Activated gamma-delta T cell (primary cell): ENCODE measurements around the gene ELMOD3.
"Not testable (repeated sequence)": the region's sequence is repeated elsewhere in the genome, so short reads cannot be mapped to it uniquely, and the experiment has no call there.

Experiments used
- DNase-seq: peaks from one replicate; lab custom pipeline; 2025; lab: John Stamatoyannopoulos, UW

Gene ELMOD3

GRCh38 chr2:85427300-85427835 is 72.8 kb downstream of the ELMOD3 start:
- no peak for DNase-seq

DNA sequence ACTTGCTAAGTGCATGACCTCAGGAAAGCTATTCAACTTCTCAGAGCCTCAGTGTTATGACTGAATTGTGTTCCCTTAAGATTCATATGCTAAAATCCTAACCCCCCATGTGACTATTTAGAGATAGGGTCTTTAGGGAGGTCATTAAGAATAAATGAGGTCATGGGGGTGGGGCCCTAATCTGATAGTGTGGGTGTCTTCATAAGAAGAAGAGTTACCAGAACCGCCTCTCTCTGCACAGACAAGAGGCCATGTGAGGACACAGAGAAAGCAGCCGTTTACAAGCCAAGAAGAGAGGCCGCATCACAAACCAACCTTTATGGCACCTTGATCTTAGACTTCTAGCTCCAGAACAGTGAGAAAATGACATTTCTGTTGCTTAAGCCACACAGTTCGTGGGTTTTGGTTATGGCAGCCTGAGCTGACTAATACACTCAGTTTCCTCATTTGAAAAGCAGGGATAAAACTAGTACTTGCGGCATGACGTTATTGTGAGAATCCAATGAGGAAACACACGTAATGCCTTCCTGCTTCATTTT is 73.8 kb downstream of the ELMOD3 start:
- DNase-seq, result no peak

DNA sequence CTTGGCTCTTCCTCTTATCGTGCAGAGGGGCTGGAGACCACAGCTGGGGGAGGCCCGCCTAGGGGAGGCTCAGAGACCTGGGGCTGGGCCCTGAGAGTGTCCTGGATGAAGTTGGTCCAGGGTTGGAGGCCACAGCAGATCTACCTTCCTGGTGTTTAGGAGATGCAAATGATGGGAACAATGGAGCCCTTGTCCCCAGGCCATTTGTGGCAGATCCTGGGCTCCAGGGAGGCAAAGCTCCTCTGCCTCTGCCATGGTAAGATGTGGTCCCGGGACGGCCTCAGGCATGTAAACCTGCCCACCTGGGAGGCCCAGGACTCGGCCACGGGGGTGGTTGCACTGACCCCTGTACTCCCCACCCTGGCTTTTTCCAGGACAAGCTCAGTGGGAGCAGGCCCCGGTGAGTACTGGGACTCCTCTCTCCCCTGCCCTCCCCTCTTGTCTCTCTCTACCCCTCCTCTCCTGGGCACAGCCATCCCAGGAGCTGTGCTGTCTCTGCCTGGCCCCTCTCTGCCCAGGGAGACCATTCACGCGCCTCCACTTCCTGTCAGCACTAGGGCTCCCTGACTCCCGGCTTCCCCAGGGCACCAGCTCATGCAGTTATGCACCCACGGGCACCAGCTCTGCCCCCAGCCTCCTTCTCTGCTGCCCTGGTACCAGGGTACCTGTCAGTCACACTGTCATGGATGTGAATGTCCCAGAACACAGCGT is 74.8 kb downstream of the ELMOD3 start:
- no peak for DNase-seq

DNA sequence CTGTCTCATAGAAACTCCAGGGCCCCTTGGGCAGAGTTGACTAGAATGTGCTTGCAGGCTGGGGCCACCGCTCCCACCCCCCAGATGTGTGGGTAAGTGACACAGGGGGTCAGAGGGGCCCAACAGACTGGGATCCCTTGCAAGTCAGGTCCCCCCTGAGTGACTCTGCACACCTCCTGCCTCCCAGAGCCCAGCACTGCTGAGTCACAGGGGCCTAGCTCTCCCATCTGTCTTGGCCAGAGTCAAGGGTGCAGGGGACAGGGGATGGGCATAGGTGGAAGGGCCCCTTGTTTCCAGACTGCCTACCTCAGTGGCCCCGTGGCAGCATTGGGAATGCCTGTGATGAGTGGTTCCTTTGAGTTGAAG is 75.3 kb downstream of the ELMOD3 start:
- no peak for DNase-seq

GRCh38 chr2:85430752-85431569 is 76.4 kb downstream of the ELMOD3 start:
- no peak for DNase-seq

- DNase-seq, result no peak
Measured at GRCh38 chr2:85431570-85432205, 77.1 kb downstream of the ELMOD3 start.

DNA sequence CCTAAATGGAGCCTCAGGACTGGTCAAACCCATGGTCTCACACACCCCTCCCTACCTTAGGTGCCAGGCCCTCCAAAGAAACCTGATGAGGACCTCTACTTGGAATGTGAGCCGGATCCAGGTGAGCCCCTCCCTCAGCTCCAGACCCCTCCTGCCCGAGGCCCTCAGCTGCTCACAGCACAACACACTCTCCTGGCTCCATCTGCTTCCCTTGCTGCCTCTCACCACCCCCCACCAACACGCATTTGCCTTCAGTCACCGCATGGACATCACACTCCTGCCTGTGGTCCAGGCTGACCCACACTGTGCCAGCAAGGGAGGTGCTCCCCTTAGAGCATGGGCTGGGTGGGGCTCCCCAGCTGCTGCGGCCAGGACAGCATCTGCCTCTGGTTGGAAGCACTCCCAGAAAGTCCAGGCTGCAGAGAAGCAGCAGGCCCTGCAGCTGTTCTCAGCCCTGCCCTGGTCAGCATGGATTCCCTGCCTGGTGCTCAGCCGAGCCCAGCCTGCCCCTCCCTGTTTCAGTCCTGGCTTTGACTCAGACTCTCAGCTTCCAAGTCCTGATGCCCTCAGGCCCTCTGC is 79.0 kb downstream of the ELMOD3 start:
- DNase-seq, result no peak

GRCh38 chr2:85434696-85435095 is 80.1 kb downstream of the ELMOD3 start:
- no peak for DNase-seq

- DNase-seq, result no peak
Measured at GRCh38 chr2:85435220-85435958, 80.8 kb downstream of the ELMOD3 start.

- DNase-seq, result no peak
Measured at GRCh38 chr2:85435981-85436835, 81.6 kb downstream of the ELMOD3 start.

DNA sequence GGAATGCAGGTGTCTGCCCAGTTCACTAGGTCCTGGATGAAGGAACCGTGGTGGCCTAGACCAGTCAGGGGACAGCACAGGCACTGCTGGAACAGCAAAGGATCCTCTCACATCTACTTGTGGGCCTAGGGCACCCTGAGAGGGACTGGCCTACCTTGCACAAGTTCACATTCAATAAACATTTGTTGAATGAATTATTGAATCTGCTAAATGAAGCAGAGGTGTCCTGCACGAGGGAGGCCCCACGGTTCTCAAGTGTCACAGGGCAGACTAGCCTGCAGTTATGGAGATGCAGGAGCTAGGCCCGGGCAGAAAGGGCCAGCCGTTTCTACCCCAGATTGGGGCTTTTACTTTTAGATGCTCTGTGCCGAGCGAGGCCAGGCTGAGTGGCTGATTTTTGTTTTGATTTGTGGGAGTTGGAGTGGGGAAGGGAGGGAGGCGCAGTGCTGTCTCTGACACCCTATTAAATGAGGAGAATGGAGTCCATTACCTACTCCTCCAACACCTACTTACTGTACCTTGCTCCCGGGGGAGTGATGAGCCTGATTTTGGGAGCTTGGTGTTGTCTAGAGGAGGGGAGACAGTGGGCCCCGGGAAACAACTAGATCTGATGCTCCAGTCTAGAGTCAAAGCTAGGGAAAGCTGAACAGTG is 82.4 kb downstream of the ELMOD3 start:
- DNase-seq, result no peak

- DNase-seq, result peak; percentile 69
Measured at GRCh38 chr2:85437488-85438200, 83.1 kb downstream of the ELMOD3 start.

DNA sequence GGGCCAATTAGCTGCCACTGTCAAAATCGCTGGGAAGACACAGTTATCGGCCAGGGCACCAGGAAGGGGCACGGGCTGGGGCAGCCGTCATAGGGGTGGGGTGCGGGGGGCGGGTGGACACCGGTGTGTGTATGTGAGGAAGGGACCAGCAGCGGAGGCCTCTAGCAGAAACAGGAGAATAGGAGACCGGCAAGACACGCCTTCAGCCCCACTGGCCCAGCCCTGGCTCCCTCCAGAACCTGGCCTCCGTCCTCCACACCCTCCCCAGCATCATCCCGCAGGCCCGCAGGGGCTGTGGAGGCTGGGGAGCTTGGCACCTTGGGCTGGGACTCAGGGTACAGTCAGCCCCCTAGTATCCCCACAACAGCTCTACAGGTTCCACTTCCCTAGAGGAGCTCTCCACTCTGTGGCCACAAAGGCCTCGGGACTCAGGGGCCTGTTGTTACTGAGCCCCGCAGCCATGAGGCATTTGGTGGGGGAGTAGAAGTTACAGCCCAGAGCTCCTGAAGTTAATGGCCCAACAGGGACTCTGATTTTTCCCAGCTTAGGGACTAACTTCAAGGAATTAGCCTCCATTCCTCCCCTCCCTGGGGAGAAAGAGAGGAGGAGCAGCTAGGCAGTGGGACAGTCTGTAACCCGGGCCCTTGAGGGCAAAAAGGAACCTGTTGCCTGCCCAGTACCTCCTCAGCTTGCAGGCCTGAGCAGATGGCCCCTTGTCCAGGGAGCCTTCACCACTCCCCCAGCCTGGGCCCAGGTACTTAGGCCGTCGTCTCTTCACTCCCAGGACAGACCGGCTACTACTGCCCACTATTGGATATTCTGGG is 83.8 kb downstream of the ELMOD3 start:
- no peak for DNase-seq

DNA sequence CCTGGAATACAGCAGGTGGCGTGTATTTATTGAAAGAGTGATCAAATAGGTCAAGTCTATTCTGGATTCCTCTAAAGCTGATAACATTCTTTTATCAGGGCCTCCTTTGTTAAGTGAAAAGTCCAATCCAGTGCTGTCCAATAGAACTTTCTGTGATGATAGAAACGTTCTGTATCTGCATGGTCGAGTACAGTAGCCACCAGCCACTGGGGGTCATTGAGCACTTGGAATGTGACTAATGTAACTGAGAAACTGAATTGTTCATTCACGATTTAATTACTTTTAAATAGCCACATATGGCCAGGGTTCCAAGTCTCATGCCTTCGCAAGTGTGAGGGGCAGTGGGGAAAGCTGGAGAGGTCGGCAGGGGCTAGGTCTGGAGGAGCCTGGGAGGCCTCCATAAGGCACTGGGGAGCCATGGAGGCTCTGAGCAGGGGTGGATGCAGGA is 84.5 kb downstream of the ELMOD3 start:
- DNase-seq, result no peak

DNA sequence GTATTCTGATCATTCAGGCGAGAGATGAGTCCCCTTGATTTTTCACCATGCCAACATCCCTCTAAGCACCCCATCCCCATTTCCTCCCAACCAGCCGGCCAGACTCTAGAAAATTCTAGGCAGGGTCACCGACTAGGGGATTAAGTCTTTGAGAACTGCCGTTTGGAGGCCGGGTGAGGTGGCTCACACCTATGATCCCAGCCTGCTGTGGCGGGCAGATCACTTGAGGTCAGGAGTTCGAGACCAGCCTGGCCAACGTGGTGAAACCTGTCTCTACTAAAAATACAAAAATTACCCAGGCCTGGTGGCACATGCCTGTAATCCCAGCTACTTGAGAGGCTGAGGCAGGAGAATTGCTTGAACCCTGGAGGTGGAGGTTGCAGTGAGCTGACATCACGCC is 85.0 kb downstream of the ELMOD3 start:
- not testable (repeated sequence) for DNase-seq

DNA sequence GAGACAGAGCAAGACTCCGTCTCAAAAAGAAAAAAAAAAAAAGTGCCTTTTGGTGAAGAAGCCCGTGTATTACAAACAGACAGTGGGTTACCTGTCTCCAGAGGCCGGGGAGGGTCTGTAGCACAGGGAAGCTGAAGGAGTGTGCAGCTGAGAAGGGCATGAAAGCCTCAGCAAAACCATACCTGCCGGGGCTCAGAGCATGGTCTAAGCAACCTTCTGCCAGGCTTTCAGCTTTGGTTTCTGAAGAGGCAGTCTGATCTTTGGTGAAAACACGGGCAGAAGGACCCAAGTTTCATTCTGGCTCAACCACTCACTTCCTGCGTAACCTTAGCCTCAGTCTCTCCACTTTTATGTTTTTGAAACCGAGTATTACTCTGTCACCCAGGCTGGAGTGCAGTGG is 85.4 kb downstream of the ELMOD3 start:
- no peak for DNase-seq

GRCh38 chr2:85440729-85441128 is 86.2 kb downstream of the ELMOD3 start:
- DNase-seq, result no peak
